NB4 (cell line): ENCODE data around the gene ACP5.

Source experiments
- CTCF ChIP-seq: IDR thresholded peaks from one replicate; pipeline ENCODE4 v1.5.1; 2012; ENCODE audit warnings: low read depth, low read length
- MAX ChIP-seq: IDR thresholded peaks from 2 replicates; pipeline ENCODE4 v1.6.1; 2011; ENCODE audit warnings: low read depth, low read length
- POLR2A ChIP-seq: IDR thresholded peaks from 2 replicates; pipeline ENCODE4 v1.6.1; 2011; ENCODE audit warnings: mild to moderate bottlenecking; ENCODE audit not compliant: insufficient read length; ENCODE audit errors: extremely low read depth

GRCh38 chr19:11563532-11563931 lies 13.9 kb downstream of the ACP5 start:
- TF ChIP-seq CTCF (no peak), POLR2A (no peak), MAX (no peak)
